ENCODE results near the gene DUT. TPM values are rescaled to one million over a fixed set of nuclear protein-coding genes. Genes with fewer than 3 reads are reported as not detected.
A peak's percentile ranks its signal among the peaks of the same experiment; 100 is the strongest.

The DUT gene
- total and polyA plus RNA-seq, 12 donors = 43.9 to 141 (median 92.5) TPM

- no peak for DNase-seq
- Histone ChIP-seq H3K27ac (peak overlapping the region in 4 of 5 donors; percentile 14 to 68 (median 46)), H3K4me3 (no peak overlapping the region), H3K27me3 (no peaks in the 10 kb centered on the region), H3K36me3 (replicated peaks in 1 of 2) (no peaks in the 10 kb centered on the region), H3K9me3 (replicated peaks in 1 of 3) (no peaks in the 10 kb centered on the region), H3K4me1 (replicated peaks in 1 of 2) (peaks cover 5 to 24% of the 10 kb centered on the region in 2 donors)
- intact Hi-C loops (cut with DNase I) = no loop called here
- no peak for TF ChIP-seq POLR2A (IDR thresholded peaks at IDR 0.05)
- TF ChIP-seq, protein P1, sequence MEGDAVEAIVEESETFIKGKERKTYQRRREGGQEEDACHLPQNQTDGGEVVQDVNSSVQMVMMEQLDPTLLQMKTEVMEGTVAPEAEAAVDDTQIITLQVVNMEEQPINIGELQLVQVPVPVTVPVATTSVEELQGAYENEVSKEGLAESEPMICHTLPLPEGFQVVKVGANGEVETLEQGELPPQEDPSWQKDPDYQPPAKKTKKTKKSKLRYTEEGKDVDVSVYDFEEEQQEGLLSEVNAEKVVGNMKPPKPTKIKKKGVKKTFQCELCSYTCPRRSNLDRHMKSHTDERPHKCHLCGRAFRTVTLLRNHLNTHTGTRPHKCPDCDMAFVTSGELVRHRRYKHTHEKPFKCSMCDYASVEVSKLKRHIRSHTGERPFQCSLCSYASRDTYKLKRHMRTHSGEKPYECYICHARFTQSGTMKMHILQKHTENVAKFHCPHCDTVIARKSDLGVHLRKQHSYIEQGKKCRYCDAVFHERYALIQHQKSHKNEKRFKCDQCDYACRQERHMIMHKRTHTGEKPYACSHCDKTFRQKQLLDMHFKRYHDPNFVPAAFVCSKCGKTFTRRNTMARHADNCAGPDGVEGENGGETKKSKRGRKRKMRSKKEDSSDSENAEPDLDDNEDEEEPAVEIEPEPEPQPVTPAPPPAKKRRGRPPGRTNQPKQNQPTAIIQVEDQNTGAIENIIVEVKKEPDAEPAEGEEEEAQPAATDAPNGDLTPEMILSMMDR (IDR thresholded peaks at IDR 0.05) = no peak
- 45 to 54% (median 52%) methylated on average over 3 of the region's 3 CpGs for WGBS, 4 donors
Measured at GRCh38 chr15:48389691-48390143, 58.5 kb downstream of the DUT start.

DNA sequence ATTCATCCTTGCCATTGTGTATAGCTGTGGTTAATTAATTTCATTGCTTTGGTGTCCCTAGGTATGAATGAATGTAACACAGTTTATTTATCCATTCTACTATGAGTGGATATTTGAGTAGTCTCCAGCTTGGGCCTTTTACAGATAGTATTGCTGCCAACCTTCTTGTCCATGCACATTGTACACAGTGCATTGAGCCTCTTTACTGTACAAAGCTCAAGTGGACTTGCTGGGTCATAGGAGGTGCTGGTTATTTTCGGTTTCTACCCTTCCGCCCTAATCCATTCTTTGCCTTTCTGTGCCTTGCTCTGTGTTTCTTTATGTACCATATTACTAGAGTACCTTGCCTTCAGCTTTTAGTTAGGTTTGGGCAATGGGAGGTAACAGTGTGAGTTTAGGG is 60.7 kb downstream of the DUT start:
- Histone ChIP-seq H3K9me3 (replicated peaks in 1 of 3) (no peaks in the 10 kb centered on the region), H3K4me1 (replicated peaks in 1 of 2) (peaks cover 5 to 24% of the 10 kb centered on the region in 2 donors), H3K27ac (peak overlapping the region in 3 of 5 donors; percentile 38 to 62 (median 52)), H3K4me3 (no peak overlapping the region), H3K27me3 (no peaks in the 10 kb centered on the region), H3K36me3 (replicated peaks in 1 of 2) (no peaks in the 10 kb centered on the region)
- DNase-seq = no peak
- TF ChIP-seq, protein P1 (IDR thresholded peaks at IDR 0.05) = no peak
- no peak for TF ChIP-seq POLR2A (IDR thresholded peaks at IDR 0.05)
- intact Hi-C loops (cut with DNase I) = no loop called here
- WGBS, 4 donors = 93 to 98% (median 96%) methylated on average over 2 of the region's 2 CpGs

DNA sequence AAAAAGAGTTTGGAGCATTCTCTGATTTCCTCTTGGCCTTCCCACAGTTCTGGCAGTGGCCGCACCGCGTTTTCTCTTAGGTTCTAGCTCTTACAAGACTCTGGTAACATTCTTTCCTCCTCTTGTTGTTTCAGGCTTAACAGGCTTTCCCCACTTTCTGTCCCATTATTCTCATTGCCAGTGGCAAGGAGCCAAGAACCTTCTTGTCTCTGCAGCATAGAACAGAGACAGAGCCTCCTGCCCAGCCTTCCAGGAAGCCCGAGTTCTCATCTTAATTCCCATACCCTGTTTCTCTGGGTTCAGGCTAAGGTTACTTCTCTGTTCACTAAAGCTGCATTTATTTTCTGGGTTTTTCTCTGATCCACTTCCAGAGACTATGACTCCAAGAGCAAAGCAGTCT is 61.1 kb downstream of the DUT start:
- Histone ChIP-seq H3K27ac (peak overlapping the region in 3 of 5 donors; percentile 38 to 62 (median 52)), H3K4me1 (replicated peaks in 1 of 2) (peaks cover 5 to 24% of the 10 kb centered on the region in 2 donors), H3K36me3 (replicated peaks in 1 of 2) (no peaks in the 10 kb centered on the region), H3K4me3 (no peak overlapping the region), H3K9me3 (replicated peaks in 1 of 3) (no peaks in the 10 kb centered on the region), H3K27me3 (no peaks in the 10 kb centered on the region)
- WGBS, 4 donors = 29 to 43% (median 35%) methylated on average over 4 of the region's 4 CpGs
- DNase-seq = peak; percentile 42 to 79 (median 59)
- no peak for TF ChIP-seq POLR2A (IDR thresholded peaks at IDR 0.05)
- intact Hi-C loops (cut with DNase I) = no loop called here

Small RNA genes within 50 kb of the gene (small RNA-seq; reads per million reads assigned to genes)
- 0 reads per million in 2 donors for gene RF00019

Other genes starting within 250 kb of the DUT start
- not detected for gene SLC24A5, start 210.4 kb upstream of the DUT start, total RNA-seq
- under 1 TPM in 1 of 3 donors, not detected in 2; 0.34 TPM for gene SLC24A5, start 210.4 kb upstream of the DUT start, polyA plus RNA-seq
- gene MYEF2, start 153.1 kb upstream of the DUT start, total RNA-seq = 10 to 100 TPM in 7 of 9 donors, 1 to 10 TPM in 2; 5.9 to 53.5 (median 29.4) TPM
- gene MYEF2, start 153.1 kb upstream of the DUT start, polyA plus RNA-seq = 10 to 100 TPM; 38.9 to 57.0 (median 51.3) TPM
- under 1 TPM in 1 of 9 donors, not detected in 8; 0.22 TPM for gene CTXN2, start 139.8 kb upstream of the DUT start, total RNA-seq
- under 1 TPM; 0.03 to 0.09 (median 0.08) TPM for gene CTXN2, start 139.8 kb upstream of the DUT start, polyA plus RNA-seq
- gene SLC12A1, start 125.1 kb upstream of the DUT start, total RNA-seq = under 1 TPM in 3 of 9 donors, not detected in 6; 0.07 to 0.32 (median 0.11) TPM
- gene SLC12A1, start 125.1 kb upstream of the DUT start, polyA plus RNA-seq = under 1 TPM; under 0.01 to 0.07 (median 0.03) TPM

Measured in adrenal gland (tissue), 12 donors.